COR-L47 (cell line): ENCODE measurements around the gene CDK4.

Experiments
- DNase-seq: peaks from one replicate; lab custom pipeline; 2025; lab: John Stamatoyannopoulos, UW

CDK4 gene

GRCh38 chr12:57756406-57757341, 4.6 kb upstream of the CDK4 start:
- peak; percentile 48 for DNase-seq

DNA sequence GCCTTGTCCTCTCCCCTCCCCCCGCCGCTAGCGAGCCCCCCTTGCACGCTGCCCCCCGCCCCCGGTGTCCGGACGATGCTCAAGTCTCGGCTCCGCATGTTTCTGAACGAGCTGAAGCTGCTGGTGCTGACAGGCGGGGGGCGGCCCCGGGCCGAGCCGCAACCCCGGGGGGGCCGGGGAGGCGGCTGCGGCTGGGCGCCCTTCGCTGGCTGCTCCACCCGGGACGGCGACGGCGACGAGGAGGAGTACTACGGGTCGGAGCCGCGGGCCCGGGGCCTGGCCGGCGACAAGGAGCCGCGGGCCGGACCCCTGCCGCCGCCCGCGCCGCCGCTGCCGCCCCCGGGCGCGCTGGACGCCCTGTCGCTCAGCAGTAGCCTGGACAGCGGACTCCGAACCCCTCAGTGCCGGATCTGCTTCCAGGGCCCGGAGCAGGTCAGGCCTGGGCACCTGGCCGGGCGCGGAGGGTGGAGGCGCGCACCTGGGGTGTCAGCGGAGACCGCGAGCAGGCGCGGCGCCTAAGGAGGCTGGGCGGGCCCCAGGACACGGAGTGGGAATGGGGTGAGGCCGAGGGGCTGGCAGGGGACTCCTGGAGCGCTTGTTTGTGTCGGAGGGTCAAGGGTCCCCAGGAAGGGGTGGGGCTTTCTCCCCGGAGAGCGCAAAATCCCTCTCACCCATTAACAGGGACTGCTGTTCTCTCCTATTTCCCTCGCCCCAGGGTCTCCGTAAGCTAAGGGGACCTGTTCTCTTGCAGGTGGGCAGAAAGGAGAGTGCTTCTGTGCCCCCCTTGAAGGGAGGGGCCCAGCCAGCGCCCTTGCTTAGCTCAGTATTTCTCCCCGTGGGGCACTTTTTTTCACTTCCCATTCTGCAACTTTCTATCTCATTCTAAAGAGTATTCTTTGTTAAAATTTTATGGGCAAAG, 3.6 kb upstream of the CDK4 start:
- peak; percentile 54 for DNase-seq

DNA sequence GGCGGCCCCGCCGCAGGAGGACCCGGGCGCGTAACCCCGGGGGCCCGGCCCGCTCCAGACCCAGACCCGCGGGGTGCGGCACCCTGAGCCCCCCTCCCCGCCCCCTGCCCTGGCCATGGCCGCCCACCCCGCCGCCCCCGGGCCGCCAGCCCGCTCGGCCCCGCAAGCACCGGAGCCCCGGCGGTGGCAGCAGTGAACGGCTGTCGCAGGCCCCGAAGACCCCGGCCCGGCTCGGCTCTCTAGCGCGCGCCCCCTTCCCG, 3.0 kb upstream of the CDK4 start:
- DNase-seq: no peak

DNA sequence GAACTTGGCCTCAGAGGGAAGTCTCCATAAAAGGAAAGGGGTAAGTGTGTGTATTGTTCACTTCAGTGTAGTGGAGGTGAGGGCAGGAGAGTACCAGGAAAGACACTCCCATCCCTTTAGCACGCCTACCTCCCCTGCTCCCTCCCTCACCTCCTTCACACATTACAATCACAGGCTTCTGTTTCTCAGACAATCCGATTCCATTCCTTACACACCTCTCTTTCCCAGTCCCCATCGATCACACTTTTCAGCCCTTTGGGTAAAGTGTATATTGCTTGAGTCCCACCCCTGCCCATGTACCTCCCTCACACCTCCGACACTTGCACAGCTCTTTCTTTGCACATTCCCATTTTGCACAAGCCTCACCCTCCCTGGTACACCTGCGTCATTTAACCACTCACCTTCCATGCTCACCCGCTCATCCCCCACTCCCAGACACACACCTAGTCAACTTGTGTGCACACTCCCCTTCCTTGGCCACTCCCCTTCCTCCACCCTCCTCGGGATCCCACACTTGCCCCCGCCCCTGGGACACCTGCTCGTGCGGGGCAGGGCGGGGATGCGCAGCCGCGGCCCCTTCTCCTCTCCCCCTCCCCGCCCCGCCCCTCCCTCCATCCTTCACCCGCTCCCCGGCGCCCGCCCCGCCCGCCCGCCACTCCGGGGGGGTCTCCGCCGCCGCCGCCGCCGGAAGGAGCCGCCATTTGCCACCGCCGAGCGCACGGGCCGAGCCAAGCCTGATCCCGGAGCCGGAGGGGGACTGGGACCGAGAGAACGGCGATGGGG, 2.5 kb upstream of the CDK4 start, which contains the start of gene MARCHF9:
TSS of gene MARCHF9 (plus strand) at position 693 of the 783 bp plus-strand sequence. CDS start 426 bp downstream, outside the sequence.
- DNase-seq: peak; percentile 91

DNA sequence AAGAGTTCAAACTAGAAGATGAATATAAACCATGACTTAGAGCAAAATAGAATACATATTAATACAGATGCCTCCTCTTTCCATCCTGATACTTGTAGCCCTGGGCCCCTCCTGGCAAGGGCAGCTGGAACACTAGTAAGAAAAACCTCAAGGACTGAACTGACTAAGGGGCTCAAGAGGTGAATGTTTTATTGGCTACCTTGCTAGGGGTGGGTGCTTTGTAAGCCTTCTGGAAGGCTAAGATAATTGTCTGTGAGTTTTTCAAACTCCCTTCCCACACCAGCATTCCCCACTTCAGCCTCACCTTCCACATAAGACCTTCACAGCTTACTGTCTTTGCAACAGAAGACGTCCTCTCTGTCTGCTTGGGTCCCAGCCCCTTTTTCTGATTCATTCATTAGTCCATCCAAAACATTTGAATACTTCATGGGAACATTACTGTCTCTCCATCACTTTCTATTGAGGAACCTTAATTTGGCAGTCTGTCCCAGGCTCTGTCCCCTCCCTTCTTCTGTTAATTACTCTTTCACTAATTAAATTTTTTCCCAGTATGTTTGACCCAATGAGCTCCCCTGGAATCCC, 1.7 kb upstream of the CDK4 start:
- no peak for DNase-seq

GRCh38 chr12:57752668-57753000, 524 bp upstream of the CDK4 start:
- DNase-seq: no peak

DNA sequence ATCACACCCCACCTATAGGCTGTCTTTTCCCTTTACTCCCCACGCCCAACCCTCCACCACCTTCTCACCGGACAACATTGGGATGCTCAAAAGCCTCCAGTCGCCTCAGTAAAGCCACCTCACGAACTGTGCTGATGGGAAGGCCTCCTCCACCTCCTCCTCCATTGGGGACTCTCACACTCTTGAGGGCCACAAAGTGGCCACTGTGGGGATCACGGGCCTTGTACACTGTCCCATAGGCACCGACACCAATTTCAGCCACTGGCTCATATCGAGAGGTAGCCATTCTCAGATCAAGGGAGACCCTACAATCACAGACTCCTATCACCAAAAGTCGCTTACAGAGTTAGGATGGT, 700 bp downstream of the CDK4 start:
- DNase-seq: no peak

- no peak for DNase-seq
Observed at GRCh38 chr12:57750561-57751431, 1.3 kb downstream of the CDK4 start.

DNA sequence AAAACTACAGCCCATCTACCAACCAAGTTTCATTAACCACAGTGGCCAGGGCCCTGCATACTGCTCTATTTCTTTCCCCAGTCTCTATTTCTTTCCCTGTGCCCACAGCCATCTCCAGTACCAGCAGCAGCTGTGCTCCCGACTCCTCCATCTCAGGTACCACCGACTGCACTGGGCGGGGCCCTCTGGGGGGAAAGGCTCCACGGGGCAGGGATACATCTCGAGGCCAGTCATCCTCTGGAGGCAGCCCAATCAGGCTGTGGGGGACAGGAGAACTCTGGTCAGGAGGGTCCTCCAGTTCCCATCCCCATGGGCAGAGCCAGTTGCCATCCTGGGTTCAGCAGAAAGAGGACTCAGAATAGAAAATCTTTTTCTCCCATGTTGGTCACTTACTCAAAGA, 3.0 kb downstream of the CDK4 start:
- DNase-seq: no peak

DNA sequence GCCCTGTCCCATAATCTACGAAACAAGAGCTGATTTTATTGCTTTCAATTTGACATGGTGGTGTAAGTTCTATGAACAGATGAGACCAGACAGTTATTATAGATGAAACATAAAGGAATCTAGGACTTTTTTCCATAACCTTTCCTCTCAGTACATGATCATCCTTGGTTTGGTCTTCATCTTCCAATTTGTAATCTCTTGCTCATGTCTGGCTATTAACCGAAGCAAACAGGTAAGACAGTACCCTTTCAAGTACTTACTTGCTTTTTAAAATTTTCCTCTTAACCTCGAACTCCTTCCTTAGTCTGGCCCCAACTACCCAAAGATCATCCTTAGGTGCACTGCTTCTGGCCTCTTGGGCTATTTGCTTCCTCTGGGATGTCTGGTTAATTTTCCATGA, 6.1 kb downstream of the CDK4 start:
- no peak for DNase-seq

- DNase-seq: no peak
Observed at GRCh38 chr12:57745485-57745881, 6.6 kb downstream of the CDK4 start.

GRCh38 chr12:57744777-57745484, 7.2 kb downstream of the CDK4 start, which contains the start of gene TSPAN31:
TSPAN31 (plus strand) TSS chr12:57745039; CDS start chr12:57745155, 116 bp downstream.
- DNase-seq: peak; percentile 98

DNA sequence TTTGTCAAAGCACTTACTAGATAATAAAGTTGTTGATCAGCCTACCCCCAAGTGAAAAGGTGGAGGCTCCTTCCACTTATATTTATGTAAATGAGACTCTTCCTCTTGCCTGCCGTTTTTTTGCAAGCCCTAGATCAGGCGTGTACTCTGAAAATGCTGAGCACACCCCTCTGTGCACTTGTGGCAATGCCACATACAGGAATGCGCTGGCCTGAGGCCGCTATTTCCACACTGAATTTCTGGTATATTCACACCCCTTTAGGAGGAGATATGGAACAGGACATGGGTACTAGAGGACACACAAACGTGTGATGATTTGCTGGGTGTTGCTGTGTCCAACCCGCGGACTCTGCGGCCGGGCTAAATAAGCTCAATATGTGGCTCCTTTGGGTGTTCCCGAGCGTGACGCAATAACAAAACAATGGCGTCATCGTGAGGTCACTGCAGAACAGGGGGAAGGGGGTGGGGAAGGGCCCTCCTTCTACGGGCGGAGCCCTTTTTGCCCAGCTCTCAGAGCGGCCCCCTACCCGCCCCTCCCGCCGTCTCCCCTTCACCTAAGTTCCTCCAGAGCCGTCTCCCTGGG, 7.8 kb downstream of the CDK4 start:
- peak; percentile 81 for DNase-seq

GRCh38 chr12:57743769-57744168, 8.3 kb downstream of the CDK4 start:
- DNase-seq: no peak

DNA sequence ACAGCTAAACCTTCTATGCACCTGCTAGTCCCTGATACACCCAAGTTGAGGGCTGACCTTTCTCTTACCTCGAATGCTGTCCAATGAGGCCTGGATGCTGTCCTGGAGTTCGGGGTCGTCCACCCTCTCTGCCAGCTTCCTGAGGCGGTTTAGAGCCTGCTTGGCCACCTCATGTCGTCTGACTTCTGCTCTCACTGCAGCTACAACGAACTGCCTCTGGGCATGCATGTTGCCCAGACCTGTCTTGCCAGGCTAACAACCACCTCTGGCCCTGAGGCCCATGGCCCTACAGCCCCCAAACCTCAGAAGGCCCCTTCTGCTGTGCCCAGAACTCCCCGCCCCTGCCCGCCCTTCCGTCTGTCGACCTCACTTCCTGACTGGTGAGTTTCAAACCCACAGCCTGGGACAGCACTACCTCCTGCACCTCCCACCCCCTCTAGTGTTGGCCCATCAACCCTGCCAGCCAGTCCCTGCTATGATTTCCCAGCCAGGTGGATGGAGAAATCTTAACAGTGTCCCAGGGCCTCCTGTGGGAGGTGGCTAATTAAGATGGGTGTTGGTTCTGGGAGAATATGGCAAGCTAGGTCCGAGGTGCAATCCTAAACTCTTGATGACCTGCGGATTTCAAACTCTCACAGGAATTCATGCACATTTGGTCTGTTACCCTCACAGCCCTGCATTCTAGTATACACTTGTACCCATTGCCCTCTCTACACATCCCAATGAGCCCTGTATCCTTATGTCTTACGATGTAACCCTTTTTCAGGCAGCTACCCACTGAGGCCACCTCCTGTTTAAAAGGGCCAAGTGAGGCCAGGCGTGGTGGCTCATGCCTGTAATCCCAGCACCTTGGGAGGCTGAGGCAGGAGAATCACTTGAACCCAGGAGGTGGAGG, 10.0 kb downstream of the CDK4 start:
- no peak for DNase-seq

DNA sequence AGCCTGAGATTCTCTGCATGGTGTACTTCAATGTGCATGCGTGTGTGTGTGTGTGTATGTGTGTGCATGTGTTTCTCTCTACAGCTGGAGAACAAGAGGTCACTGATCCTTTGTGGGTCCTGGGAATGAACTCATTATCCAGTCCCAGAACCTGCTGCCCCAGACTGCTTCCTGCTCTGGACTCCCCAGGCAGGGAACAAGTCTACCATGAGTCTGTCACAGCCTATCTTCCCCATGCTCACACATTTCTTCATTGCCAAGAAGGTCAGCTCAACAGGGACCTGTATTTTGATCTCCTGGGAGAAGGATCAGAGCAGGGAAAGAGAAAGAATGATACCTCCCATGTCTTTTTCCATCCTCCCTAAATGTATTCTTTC, 10.7 kb downstream of the CDK4 start:
- no peak for DNase-seq

DNA sequence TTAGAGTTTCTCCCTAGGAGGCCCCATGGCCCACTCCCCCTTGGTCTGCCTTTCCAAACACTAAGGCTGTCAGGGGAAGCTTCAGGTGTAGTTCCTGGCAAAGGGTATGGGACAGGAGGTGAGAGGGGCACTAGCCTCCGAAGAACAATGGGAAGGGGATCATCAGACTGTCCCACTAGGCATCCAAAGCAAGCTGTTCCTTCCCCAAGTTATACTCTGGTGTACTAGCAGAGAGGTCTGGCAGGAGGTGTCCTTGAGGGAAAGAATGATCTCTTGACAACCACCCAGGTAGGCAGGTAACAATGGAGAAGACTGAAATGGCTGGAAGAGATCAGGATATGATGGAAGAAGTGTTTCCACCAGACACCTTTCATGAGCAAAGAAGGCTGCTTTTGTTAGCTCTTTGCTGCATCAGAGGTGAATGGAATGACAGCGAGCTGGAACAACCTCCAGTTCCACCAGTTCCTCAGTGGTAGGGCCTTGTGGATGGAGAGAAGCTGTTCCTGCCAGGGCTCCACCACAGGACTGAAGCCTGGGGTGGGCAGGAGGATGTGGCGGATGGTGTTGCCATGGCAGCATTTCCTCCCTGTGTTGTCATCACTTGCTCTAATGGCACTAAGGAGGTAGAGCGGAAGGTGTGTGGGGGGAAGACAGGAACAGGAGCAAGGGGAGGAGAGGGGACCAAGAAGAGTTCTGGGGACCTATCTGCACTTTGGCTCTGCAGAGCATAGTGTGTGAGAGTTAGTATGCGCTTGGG, 11.3 kb downstream of the CDK4 start:
- peak; percentile 13 for DNase-seq

DNA sequence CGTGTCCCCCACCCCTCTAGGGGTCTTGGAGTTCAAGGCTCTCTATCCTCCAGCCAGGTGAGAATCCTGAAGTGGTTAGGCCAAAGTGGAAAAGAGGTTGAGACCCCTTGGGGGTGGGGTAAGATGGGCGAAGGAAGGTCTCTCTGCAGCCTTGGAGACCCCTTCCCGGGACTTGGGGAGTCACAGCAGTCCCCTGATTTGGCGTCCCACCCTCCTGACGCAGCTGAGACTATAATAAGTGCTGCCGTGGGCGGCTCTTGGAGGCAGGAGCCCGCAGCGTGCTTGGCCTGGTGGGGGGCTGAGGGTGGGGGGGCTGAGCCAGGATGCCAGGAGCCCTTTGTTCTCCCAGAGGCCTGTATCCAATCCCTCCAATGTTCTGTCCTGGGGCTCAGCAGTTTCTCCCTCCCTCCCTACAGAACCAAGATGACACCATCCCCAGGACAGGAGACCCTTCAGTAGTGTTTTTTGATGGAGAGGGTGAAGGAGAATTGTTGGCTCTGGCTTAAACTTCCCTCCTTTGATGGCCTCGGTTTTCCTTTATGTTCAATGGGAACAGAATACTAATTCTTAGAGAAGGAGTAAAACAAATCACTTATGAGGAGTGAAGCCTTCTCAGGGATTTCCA, 12.1 kb downstream of the CDK4 start:
- no peak for DNase-seq
